CD4-positive, alpha-beta T cell treated with Interleukin-4 for 4 hours (primary cell): ENCODE measurements around the gene ZNF467.

Experiments
- DNase-seq: peaks from one replicate; pipeline ENCODE4 v3.0.0-alpha.2; 2020

The ZNF467 gene

GRCh38 chr7:149773446-149774236 lies at the start of gene ZNF467:
TSS of gene ZNF467 (minus strand) at chr7:149773588. CDS start at chr7:149771032, 2,556 bp downstream.
- peak; percentile 50 for DNase-seq

GRCh38 chr7:149822353-149822943 lies 49.1 kb upstream of the ZNF467 start:
- DNase-seq: no peak

- DNase-seq: no peak
Measured at GRCh38 chr7:149821191-149822148, 48.1 kb upstream of the ZNF467 start.

GRCh38 chr7:149820622-149821190 lies 47.3 kb upstream of the ZNF467 start:
- DNase-seq: no peak

- DNase-seq: no peak
Measured at GRCh38 chr7:149819961-149820340, 46.6 kb upstream of the ZNF467 start.

- no peak for DNase-seq
Measured at GRCh38 chr7:149819141-149819960, 46.0 kb upstream of the ZNF467 start.

GRCh38 chr7:149818536-149818840 lies 45.1 kb upstream of the ZNF467 start:
- DNase-seq: no peak

- no peak for DNase-seq
Measured at GRCh38 chr7:149817836-149818535, 44.6 kb upstream of the ZNF467 start.

GRCh38 chr7:149817301-149817771 lies 43.9 kb upstream of the ZNF467 start:
- DNase-seq: no peak

- DNase-seq: no peak
Measured at GRCh38 chr7:149816794-149817193, 43.4 kb upstream of the ZNF467 start.

GRCh38 chr7:149816267-149816751 lies 42.9 kb upstream of the ZNF467 start:
- no peak for DNase-seq

- DNase-seq: no peak
Measured at GRCh38 chr7:149815661-149816266, 42.4 kb upstream of the ZNF467 start.

GRCh38 chr7:149815121-149815520 lies 41.7 kb upstream of the ZNF467 start:
- no peak for DNase-seq

GRCh38 chr7:149814494-149814893 lies 41.1 kb upstream of the ZNF467 start:
- DNase-seq: no peak

GRCh38 chr7:149813254-149814035 lies 40.1 kb upstream of the ZNF467 start:
- no peak for DNase-seq

GRCh38 chr7:149811831-149812490 lies 38.6 kb upstream of the ZNF467 start:
- DNase-seq: no peak

- DNase-seq: no peak
Measured at GRCh38 chr7:149811221-149811620, 37.8 kb upstream of the ZNF467 start.

GRCh38 chr7:149809215-149809614 lies 35.8 kb upstream of the ZNF467 start:
- DNase-seq: no peak

- no peak for DNase-seq
Measured at GRCh38 chr7:149808311-149808710, 34.9 kb upstream of the ZNF467 start.

- DNase-seq: no peak
Measured at GRCh38 chr7:149806726-149807125, 33.3 kb upstream of the ZNF467 start.
